Duodenal mucosa (tissue), 2 donors: ENCODE data around the gene LMCD1.
A peak's percentile ranks its signal among the peaks of the same experiment; 100 is the strongest.

Source experiments
- H3K27ac ChIP-seq: one replicate; pipeline ENCODE4 v1.7.0; 2013; ENCODE audit warnings: low read depth, low read length
- H3K27me3 ChIP-seq, 2 donors: one replicate each; pipeline ENCODE4 v1.7.0; 2013; ENCODE audit warnings: low read length in 2 of 2, control low read depth in 1 of 2; ENCODE audit not compliant: insufficient read depth in 2 of 2, control insufficient read depth in 1 of 2
- H3K36me3 ChIP-seq, 2 donors: one replicate each; pipeline ENCODE4 v1.7.0; 2013; ENCODE audit warnings: low read length in 2 of 2, control low read depth in 1 of 2; ENCODE audit not compliant: insufficient read depth in 2 of 2, control insufficient read depth in 1 of 2
- H3K4me1 ChIP-seq, 2 donors: one replicate each; pipeline ENCODE4 v1.7.0; 2013; ENCODE audit warnings: low read length in 2 of 2, control low read depth in 1 of 2; ENCODE audit not compliant: insufficient read depth in 2 of 2, control insufficient read depth in 1 of 2
- H3K4me3 ChIP-seq, 2 donors: one replicate each; pipeline ENCODE4 v1.7.0; 2013; ENCODE audit warnings: low read length in 2 of 2, low read depth in 1 of 2
- H3K9ac ChIP-seq, 2 donors: one replicate each; pipeline ENCODE4 v1.7.0; 2013; ENCODE audit warnings: low read length in 2 of 2, low read depth in 1 of 2
- H3K9me3 ChIP-seq, 2 donors: one replicate each; pipeline ENCODE4 v1.7.0; 2013; ENCODE audit warnings: low read length in 2 of 2, control low read depth in 1 of 2; ENCODE audit not compliant: control insufficient read depth in 1 of 2

The LMCD1 gene

DNA sequence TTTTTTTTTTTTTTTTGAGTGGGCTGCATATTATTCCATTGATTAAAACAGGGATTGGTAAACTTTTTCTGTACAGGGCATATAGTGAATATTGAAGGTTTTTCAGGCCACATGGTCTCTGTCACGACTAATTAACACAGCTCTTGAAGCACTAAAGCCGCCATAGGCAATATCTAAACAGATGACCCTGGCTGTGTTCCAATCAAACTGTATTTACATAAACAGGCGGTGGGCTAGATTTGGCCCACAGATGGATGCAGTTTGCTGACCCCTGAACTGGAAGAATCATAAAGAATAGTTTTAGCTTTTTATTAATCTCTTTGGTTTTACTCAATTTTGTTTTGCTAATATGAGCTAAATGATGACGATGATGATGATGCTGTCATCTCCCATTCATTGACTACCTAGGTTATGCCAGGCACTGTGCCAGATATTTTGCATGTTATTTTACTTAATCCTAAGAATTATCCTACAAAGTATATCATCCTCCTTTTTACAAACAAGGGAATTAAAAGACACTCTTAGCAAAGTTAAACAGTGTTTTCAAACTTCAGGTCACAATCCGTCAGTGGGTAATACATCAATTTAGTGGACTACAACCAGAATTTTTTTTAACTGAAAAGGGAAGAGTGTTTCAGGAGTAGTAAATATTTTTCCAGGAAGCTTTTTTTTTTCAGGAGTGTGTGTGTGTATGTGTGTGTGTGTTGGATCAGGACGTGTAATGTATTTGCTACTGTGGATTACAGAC is 54.3 kb downstream of the LMCD1 start:
- no peak overlapping the region for H3K4me3 ChIP-seq
- peaks cover 0 to 5% of the 10 kb centered on the region in 2 donors for H3K4me1 ChIP-seq
- no peaks in the 10 kb centered on the region for H3K9me3 ChIP-seq
- no peaks in the 10 kb centered on the region for H3K27me3 ChIP-seq
- peaks cover 0 to 3% of the 10 kb centered on the region in 2 donors for H3K36me3 ChIP-seq
- H3K27ac ChIP-seq, result no peak overlapping the region
- no peak overlapping the region for H3K9ac ChIP-seq

- no peak overlapping the region for H3K27ac ChIP-seq
- H3K27me3 ChIP-seq, result no peaks in the 10 kb centered on the region
- no peaks in the 10 kb centered on the region for H3K9me3 ChIP-seq
- H3K9ac ChIP-seq, result no peak overlapping the region
- H3K4me1 ChIP-seq, result peaks cover 0 to 5% of the 10 kb centered on the region in 2 donors
- peaks cover 0 to 3% of the 10 kb centered on the region in 2 donors for H3K36me3 ChIP-seq
- H3K4me3 ChIP-seq, result no peak overlapping the region
Observed at GRCh38 chr3:8556473-8556869, 54.8 kb downstream of the LMCD1 start.

GRCh38 chr3:8557298-8557697 is 55.7 kb downstream of the LMCD1 start:
- Histone ChIP-seq H3K27ac (peak overlapping the region; percentile 37), H3K9me3 (no peaks in the 10 kb centered on the region), H3K4me1 (peaks cover 0 to 5% of the 10 kb centered on the region in 2 donors), H3K36me3 (peaks cover 0 to 3% of the 10 kb centered on the region in 2 donors), H3K9ac (no peak overlapping the region), H3K27me3 (no peaks in the 10 kb centered on the region), H3K4me3 (no peak overlapping the region)

- no peak overlapping the region for H3K27ac ChIP-seq
- no peak overlapping the region for H3K9ac ChIP-seq
- peaks cover 0 to 5% of the 10 kb centered on the region in 2 donors for H3K4me1 ChIP-seq
- no peak overlapping the region for H3K4me3 ChIP-seq
- H3K9me3 ChIP-seq, result no peaks in the 10 kb centered on the region
- H3K36me3 ChIP-seq, result no peaks in the 10 kb centered on the region
- H3K27me3 ChIP-seq, result no peaks in the 10 kb centered on the region
Observed at GRCh38 chr3:8558645-8559044, 57.0 kb downstream of the LMCD1 start.

DNA sequence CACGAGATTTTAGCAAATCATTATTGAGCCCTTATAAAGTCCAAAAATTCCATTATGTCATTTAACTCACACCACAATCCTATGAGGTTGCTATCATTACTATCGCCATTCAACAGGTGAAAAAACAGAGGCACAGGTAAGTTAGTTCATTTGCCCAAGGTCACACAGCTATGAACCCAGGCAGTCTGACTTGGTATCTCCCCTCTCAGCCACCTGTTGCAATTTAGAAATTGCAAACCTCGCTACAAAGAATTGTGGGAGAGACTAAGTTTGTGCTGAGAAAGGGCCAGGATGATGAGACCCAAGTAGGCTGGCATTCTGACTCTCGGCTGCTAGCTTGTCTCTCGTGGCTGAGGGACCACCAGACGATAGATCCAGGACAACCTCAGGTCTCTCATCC is 57.7 kb downstream of the LMCD1 start:
- no peak overlapping the region for H3K27ac ChIP-seq
- H3K4me1 ChIP-seq, result peaks cover 0 to 5% of the 10 kb centered on the region in 2 donors
- no peaks in the 10 kb centered on the region for H3K36me3 ChIP-seq
- H3K27me3 ChIP-seq, result no peaks in the 10 kb centered on the region
- no peak overlapping the region for H3K4me3 ChIP-seq
- H3K9ac ChIP-seq, result no peak overlapping the region
- H3K9me3 ChIP-seq, result no peaks in the 10 kb centered on the region

DNA sequence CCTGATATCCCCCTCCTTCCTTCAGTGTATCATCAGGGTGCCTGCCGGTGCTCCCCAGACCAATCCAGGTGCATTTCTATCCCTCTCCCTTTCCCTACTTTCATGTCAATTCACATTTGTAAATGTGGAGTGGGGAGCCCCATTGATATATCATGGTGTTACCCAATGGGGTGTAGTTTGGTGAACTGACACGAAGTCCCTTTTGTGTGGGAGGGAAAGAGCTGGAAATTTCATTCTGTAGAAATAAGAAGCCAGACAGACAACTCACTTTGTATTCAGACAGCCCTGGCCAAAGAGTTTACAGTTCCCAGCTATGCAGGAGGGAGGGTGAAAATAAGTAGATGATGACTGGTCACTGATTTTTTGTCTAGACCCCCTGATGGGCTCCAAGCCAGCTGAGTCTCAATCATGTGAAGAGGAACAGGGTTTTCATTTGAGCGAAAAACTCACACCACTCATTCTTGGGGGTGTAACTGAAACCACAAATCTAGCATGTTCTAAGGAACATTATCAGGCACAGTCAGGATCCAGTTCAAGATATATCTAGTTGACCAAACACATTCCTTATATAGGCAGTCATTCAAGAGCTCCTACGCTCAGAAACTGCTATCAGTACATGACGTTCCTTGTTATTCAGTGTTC is 58.9 kb downstream of the LMCD1 start:
- Histone ChIP-seq H3K9me3 (no peaks in the 10 kb centered on the region), H3K27me3 (no peaks in the 10 kb centered on the region), H3K36me3 (peaks cover 0 to 1% of the 10 kb centered on the region in 2 donors), H3K9ac (no peak overlapping the region), H3K4me3 (no peak overlapping the region), H3K4me1 (peaks cover 0 to 5% of the 10 kb centered on the region in 2 donors), H3K27ac (no peak overlapping the region)

- H3K4me3 ChIP-seq, result no peak overlapping the region
- no peaks in the 10 kb centered on the region for H3K27me3 ChIP-seq
- no peak overlapping the region for H3K9ac ChIP-seq
- H3K27ac ChIP-seq, result no peak overlapping the region
- peaks cover 0 to 4% of the 10 kb centered on the region in 2 donors for H3K4me1 ChIP-seq
- H3K36me3 ChIP-seq, result peaks cover 0 to 6% of the 10 kb centered on the region in 2 donors
- no peaks in the 10 kb centered on the region for H3K9me3 ChIP-seq
Observed at GRCh38 chr3:8561370-8561769, 59.7 kb downstream of the LMCD1 start.

GRCh38 chr3:8562081-8562595 is 60.5 kb downstream of the LMCD1 start:
- Histone ChIP-seq H3K27me3 (no peaks in the 10 kb centered on the region), H3K36me3 (peaks cover 0 to 6% of the 10 kb centered on the region in 2 donors), H3K9me3 (no peaks in the 10 kb centered on the region), H3K4me1 (no peaks in the 10 kb centered on the region), H3K4me3 (no peak overlapping the region), H3K9ac (no peak overlapping the region), H3K27ac (no peak overlapping the region)

GRCh38 chr3:8563146-8563545 is 61.5 kb downstream of the LMCD1 start:
- Histone ChIP-seq H3K9me3 (no peaks in the 10 kb centered on the region), H3K4me1 (no peaks in the 10 kb centered on the region), H3K27ac (no peak overlapping the region), H3K9ac (no peak overlapping the region), H3K27me3 (no peaks in the 10 kb centered on the region), H3K36me3 (peaks cover 0 to 9% of the 10 kb centered on the region in 2 donors), H3K4me3 (no peak overlapping the region)

DNA sequence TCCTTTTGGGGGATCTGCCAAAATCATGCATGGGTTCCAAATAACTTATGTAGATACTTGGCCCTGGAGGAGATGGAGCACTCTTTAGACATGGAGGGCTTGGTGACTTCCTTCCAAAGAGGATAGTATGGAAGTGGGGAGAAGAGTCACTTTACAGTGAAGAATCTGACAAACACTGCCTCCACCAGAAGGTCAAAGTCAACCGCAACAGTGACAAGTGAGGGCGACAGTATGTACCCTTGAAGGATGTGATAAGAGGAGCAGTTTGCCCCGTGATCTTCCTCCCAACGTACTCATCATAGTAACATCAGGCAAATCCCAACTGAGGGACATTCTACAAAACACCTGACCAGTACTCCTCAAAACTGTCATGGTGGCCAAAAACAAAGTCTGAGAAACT is 62.0 kb downstream of the LMCD1 start:
- H3K9ac ChIP-seq, result no peak overlapping the region
- H3K9me3 ChIP-seq, result no peaks in the 10 kb centered on the region
- no peaks in the 10 kb centered on the region for H3K4me1 ChIP-seq
- H3K4me3 ChIP-seq, result no peak overlapping the region
- no peaks in the 10 kb centered on the region for H3K27me3 ChIP-seq
- H3K36me3 ChIP-seq, result peaks cover 0 to 9% of the 10 kb centered on the region in 2 donors
- H3K27ac ChIP-seq, result no peak overlapping the region
